GM23338 (cell line): Measurements from ENCODE around the gene USP3. TPM values are rescaled to one million over a fixed set of nuclear protein-coding genes. Genes with fewer than 3 reads are reported as not detected.

Experiments
- ATAC-seq: fragments of 200-7000 bp; cut with Tn5 transposase; 3 replicates; pipeline ENCODE4 v1.9.1; 2020
- DNase-seq: peaks from one replicate; pipeline ENCODE4 v3.0.0-alpha.2; 2015; ENCODE audit warnings: low spot score
- H2AFZ ChIP-seq: fragments of 200-600 bp; sonication (generic); 2 replicates; pipeline ENCODE4 v1.8.0; 2016; ENCODE audit warnings: antibody characterized with exemption, mild to moderate bottlenecking, moderate library complexity
- H3F3A ChIP-seq: fragments of 200-600 bp; sonication (generic); replicated peaks from 2 replicates; pipeline ENCODE4 v1.8.0; 2017; ENCODE audit warnings: antibody characterized with exemption, mixed run types, low read depth
- H3K27ac ChIP-seq: fragments of 200-600 bp; sonication (generic); 2 replicates; pipeline ENCODE4 v1.6.1; 2016; ENCODE audit warnings: low read depth
- H3K27me3 ChIP-seq: fragments of 200-600 bp; sonication (generic); 2 replicates; pipeline ENCODE4 v1.8.0; 2016; ENCODE audit warnings: mild to moderate bottlenecking, mixed run types, moderate library complexity; ENCODE audit not compliant: insufficient read depth
- H3K36me3 ChIP-seq: fragments of 200-600 bp; sonication (generic); 2 replicates; pipeline ENCODE4 v1.8.0; 2016; ENCODE audit warnings: mild to moderate bottlenecking; ENCODE audit not compliant: insufficient read depth
- H3K4me1 ChIP-seq: fragments of 200-600 bp; sonication (generic); 2 replicates; pipeline ENCODE4 v1.8.0; 2016; ENCODE audit warnings: mild to moderate bottlenecking, moderate library complexity; ENCODE audit not compliant: insufficient read depth
- H3K4me2 ChIP-seq: fragments of 200-600 bp; sonication (generic); 2 replicates; pipeline ENCODE4 v1.7.1; 2017; ENCODE audit warnings: mixed run types
- H3K4me3 ChIP-seq: fragments of 200-600 bp; sonication (generic); 2 replicates; pipeline ENCODE4 v1.6.1; 2016; ENCODE audit warnings: mixed run types
- H3K79me2 ChIP-seq: fragments of 200-600 bp; sonication (generic); replicated peaks from 2 replicates; pipeline ENCODE4 v1.8.0; 2017; ENCODE audit warnings: mild to moderate bottlenecking; ENCODE audit not compliant: insufficient read depth
- H3K9me2 ChIP-seq: fragments of 200-600 bp; sonication (generic); 2 replicates; pipeline ENCODE4 v1.8.0; 2017; ENCODE audit not compliant: insufficient read depth
- H4K20me1 ChIP-seq: fragments of 200-600 bp; sonication (generic); replicated peaks from 2 replicates; pipeline ENCODE4 v1.8.0; 2017; ENCODE audit warnings: mild to moderate bottlenecking; ENCODE audit not compliant: insufficient read depth
- H3K27ac Mint-ChIP-seq: 2 replicates; pipeline ENCODE4 v1.8.0; 2020; ENCODE audit warnings: inconsistent platforms, mild to moderate bottlenecking, moderate library complexity, mixed read lengths
- H3K27me3 Mint-ChIP-seq: 3 replicates; pipeline ENCODE4 v1.8.0; 2022; ENCODE audit warnings: low read depth, mild to moderate bottlenecking, moderate library complexity, mixed read lengths, inconsistent platforms; ENCODE audit not compliant: insufficient read depth, poor library complexity
- H3K36me3 Mint-ChIP-seq: 3 replicates; pipeline ENCODE4 v1.8.0; 2021; ENCODE audit warnings: low read depth, mild to moderate bottlenecking, inconsistent platforms, moderate library complexity, mixed read lengths
- H3K4me1 Mint-ChIP-seq: 3 replicates; pipeline ENCODE4 v1.8.0; 2020; ENCODE audit warnings: mild to moderate bottlenecking, inconsistent platforms, mixed read lengths
- H3K4me3 Mint-ChIP-seq: 3 replicates; pipeline ENCODE4 v1.8.0; 2021; ENCODE audit warnings: moderate library complexity, mild to moderate bottlenecking, inconsistent platforms, mixed read lengths
- H3K9me3 Mint-ChIP-seq: 3 replicates; pipeline ENCODE4 v1.8.0; 2020; ENCODE audit warnings: moderate library complexity, mild to moderate bottlenecking, inconsistent platforms, mixed read lengths
- CREB1 ChIP-seq: fragments of 250-450 bp; sonication (Bioruptor Pico); IDR thresholded peaks from 2 replicates; pipeline ENCODE4 v1.5.0; 2020; ENCODE audit warnings: low read depth, mild to moderate bottlenecking, moderate library complexity
- EZH2 ChIP-seq: fragments of 200-600 bp; sonication (generic); IDR thresholded peaks from one replicate; pipeline ENCODE4 v1.8.0; 2017; ENCODE audit warnings: antibody characterized with exemption, mild to moderate bottlenecking, low read depth; ENCODE audit not compliant: unreplicated experiment
- EZH2phosphoT487 ChIP-seq: fragments of 200-600 bp; sonication (generic); IDR thresholded peaks from one replicate; pipeline ENCODE4 v1.8.1; 2018; ENCODE audit warnings: antibody characterized with exemption; ENCODE audit not compliant: unreplicated experiment
- JUNB ChIP-seq: IDR thresholded peaks from one replicate; pipeline ENCODE4 v1.6.1; 2016; ENCODE audit warnings: antibody characterized with exemption; ENCODE audit not compliant: unreplicated experiment
- NANOG ChIP-seq: IDR thresholded peaks from 2 replicates; pipeline ENCODE4 v1.6.1; 2016; ENCODE audit warnings: antibody characterized with exemption, borderline replicate concordance
- POLR2AphosphoS5 ChIP-seq: IDR thresholded peaks from 2 replicates; pipeline ENCODE4 v1.6.1; 2016; ENCODE audit warnings: antibody characterized with exemption, low read depth
- STAT1 ChIP-seq: IDR thresholded peaks from one replicate; pipeline ENCODE4 v1.6.1; 2016; ENCODE audit warnings: antibody characterized with exemption; ENCODE audit not compliant: unreplicated experiment
- ZNF114 ChIP-seq: fragments of 250-450 bp; sonication (Bioruptor Pico); IDR thresholded peaks from 2 replicates; pipeline ENCODE4 v1.5.0; 2020; ENCODE audit warnings: mild to moderate bottlenecking, moderate library complexity
- ZNF331 ChIP-seq: fragments of 250-450 bp; sonication (Bioruptor Pico); IDR thresholded peaks from 2 replicates; pipeline ENCODE4 v1.5.0; 2020; ENCODE audit warnings: low read depth, mild to moderate bottlenecking, moderate library complexity
- polyA plus RNA-seq: library from polyadenylated mRNA; unstranded; fragments of >200 nt; fragmentation: Nextera tagmentation; extraction: Ambion mirVana; gene quantifications from 2 replicates; pipeline ENCODE4 v1.2.1, GENCODE V29; 2016
- total RNA-seq: library from RNA; depleted of rRNA; stranded (reverse); fragments of >200 nt; shearing (Covaris generic); gene quantifications from 2 replicates; pipeline ENCODE4 v1.2.3, GENCODE V29; 2014
- TF ChIP-seq, protein P1 (sequence below): fragments of 250-450 bp; sonication (Bioruptor Pico); IDR thresholded peaks from 2 replicates; pipeline ENCODE4 v1.5.0; 2020; ENCODE audit warnings: mild to moderate bottlenecking, moderate library complexity
- TF ChIP-seq, protein P2 (sequence below): IDR thresholded peaks from one replicate; pipeline ENCODE4 v1.6.1; 2018; ENCODE audit warnings: antibody characterized with exemption; ENCODE audit not compliant: unreplicated experiment
- TF ChIP-seq, protein P3 (sequence below): IDR thresholded peaks from 2 replicates; pipeline ENCODE4 v1.6.1; 2016; ENCODE audit warnings: antibody characterized with exemption
- TF ChIP-seq, protein P4 (sequence below), 2 experiments: fragments of 200-600 bp in 1 of 2; sonication (generic) in 1 of 2; conservative IDR thresholded peaks; 2 replicates each; pipeline versions ENCODE4 v1.5.1 to v1.6.1; 2016 to 2017; ENCODE audit warnings: antibody characterized with exemption in 2 of 2, low read depth in 2 of 2, mild to moderate bottlenecking in 2 of 2, moderate library complexity in 1 of 2

The USP3 gene
- total and polyA plus RNA-seq, 2 experiments from 2014 or later = 9.7 to 9.9 TPM

DNA sequence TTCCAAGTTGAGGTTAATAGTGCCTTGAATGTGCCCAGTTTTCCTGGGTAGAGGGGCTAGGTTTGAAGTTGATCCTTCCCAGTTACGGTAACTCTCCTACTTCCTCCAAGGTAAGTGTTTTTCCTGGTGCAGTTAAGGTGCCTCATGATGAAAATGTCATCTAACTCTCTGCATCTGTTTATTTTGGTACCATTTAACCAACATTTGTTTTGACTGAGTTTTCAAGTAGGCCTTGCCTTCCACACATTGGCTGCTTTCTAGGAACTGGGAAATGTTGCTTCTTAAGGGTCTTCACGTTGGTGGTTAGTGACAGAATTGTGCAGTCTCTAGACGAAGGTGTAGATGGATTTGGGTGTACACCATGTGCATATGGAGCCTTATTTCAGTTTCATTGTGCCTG is 31.3 kb downstream of the USP3 start:
- H3K4me1 Mint-ChIP-seq = peaks cover 74% of the 10 kb centered on the region
- Histone ChIP-seq H2AFZ (no peak overlapping the region), H3K27ac (0 out of 2 replicates have a peak overlapping the region, but pooled peaks have one; percentile 6), H3K36me3 (no peaks in the 10 kb centered on the region), H3K4me1 (peaks cover 60% of the 10 kb centered on the region), H3K9me2 (no peaks in the 10 kb centered on the region), H3F3A (no peaks in the 10 kb centered on the region), H3K4me2 (peak overlapping the region; percentile 10), H3K4me3 (no peak overlapping the region), H3K27me3 (no peaks in the 10 kb centered on the region), H4K20me1 (no peaks in the 10 kb centered on the region), H3K79me2 (no peaks in the 10 kb centered on the region)
- DNase-seq (no peak), ATAC-seq (no peak)
- no peaks in the 10 kb centered on the region for H3K36me3 Mint-ChIP-seq
- TF ChIP-seq JUNB = no peak
- no peak for TF ChIP-seq STAT1
- TF ChIP-seq ZNF114 (CRISPR knock-in tag) = no peak
- TF ChIP-seq ZNF331 (CRISPR knock-in tag) = no peak
- no peak for TF ChIP-seq EZH2phosphoT487
- no peak for TF ChIP-seq CREB1 (CRISPR knock-in tag)
- TF ChIP-seq EZH2 = no peak
- TF ChIP-seq, protein P1, sequence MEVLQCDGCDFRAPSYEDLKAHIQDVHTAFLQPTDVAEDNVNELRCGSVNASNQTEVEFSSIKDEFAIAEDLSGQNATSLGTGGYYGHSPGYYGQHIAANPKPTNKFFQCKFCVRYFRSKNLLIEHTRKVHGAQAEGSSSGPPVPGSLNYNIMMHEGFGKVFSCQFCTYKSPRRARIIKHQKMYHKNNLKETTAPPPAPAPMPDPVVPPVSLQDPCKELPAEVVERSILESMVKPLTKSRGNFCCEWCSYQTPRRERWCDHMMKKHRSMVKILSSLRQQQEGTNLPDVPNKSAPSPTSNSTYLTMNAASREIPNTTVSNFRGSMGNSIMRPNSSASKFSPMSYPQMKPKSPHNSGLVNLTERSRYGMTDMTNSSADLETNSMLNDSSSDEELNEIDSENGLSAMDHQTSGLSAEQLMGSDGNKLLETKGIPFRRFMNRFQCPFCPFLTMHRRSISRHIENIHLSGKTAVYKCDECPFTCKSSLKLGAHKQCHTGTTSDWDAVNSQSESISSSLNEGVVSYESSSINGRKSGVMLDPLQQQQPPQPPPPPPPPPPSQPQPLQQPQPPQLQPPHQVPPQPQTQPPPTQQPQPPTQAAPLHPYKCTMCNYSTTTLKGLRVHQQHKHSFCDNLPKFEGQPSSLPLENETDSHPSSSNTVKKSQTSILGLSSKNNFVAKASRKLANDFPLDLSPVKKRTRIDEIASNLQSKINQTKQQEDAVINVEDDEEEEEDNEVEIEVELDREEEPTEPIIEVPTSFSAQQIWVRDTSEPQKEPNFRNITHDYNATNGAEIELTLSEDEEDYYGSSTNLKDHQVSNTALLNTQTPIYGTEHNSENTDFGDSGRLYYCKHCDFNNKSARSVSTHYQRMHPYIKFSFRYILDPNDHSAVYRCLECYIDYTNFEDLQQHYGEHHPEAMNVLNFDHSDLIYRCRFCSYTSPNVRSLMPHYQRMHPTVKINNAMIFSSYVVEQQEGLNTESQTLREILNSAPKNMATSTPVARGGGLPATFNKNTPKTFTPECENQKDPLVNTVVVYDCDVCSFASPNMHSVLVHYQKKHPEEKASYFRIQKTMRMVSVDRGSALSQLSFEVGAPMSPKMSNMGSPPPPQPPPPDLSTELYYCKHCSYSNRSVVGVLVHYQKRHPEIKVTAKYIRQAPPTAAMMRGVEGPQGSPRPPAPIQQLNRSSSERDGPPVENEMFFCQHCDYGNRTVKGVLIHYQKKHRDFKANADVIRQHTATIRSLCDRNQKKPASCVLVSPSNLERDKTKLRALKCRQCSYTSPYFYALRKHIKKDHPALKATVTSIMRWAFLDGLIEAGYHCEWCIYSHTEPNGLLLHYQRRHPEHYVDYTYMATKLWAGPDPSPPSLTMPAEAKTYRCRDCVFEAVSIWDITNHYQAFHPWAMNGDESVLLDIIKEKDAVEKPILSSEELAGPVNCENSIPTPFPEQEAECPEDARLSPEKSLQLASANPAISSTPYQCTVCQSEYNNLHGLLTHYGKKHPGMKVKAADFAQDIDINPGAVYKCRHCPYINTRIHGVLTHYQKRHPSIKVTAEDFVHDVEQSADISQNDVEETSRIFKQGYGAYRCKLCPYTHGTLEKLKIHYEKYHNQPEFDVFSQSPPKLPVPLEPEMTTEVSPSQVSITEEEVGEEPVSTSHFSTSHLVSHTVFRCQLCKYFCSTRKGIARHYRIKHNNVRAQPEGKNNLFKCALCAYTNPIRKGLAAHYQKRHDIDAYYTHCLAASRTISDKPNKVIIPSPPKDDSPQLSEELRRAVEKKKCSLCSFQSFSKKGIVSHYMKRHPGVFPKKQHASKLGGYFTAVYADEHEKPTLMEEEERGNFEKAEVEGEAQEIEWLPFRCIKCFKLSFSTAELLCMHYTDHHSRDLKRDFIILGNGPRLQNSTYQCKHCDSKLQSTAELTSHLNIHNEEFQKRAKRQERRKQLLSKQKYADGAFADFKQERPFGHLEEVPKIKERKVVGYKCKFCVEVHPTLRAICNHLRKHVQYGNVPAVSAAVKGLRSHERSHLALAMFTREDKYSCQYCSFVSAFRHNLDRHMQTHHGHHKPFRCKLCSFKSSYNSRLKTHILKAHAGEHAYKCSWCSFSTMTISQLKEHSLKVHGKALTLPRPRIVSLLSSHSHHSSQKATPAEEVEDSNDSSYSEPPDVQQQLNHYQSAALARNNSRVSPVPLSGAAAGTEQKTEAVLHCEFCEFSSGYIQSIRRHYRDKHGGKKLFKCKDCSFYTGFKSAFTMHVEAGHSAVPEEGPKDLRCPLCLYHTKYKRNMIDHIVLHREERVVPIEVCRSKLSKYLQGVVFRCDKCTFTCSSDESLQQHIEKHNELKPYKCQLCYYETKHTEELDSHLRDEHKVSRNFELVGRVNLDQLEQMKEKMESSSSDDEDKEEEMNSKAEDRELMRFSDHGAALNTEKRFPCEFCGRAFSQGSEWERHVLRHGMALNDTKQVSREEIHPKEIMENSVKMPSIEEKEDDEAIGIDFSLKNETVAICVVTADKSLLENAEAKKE = no peak
- TF ChIP-seq, protein P2, sequence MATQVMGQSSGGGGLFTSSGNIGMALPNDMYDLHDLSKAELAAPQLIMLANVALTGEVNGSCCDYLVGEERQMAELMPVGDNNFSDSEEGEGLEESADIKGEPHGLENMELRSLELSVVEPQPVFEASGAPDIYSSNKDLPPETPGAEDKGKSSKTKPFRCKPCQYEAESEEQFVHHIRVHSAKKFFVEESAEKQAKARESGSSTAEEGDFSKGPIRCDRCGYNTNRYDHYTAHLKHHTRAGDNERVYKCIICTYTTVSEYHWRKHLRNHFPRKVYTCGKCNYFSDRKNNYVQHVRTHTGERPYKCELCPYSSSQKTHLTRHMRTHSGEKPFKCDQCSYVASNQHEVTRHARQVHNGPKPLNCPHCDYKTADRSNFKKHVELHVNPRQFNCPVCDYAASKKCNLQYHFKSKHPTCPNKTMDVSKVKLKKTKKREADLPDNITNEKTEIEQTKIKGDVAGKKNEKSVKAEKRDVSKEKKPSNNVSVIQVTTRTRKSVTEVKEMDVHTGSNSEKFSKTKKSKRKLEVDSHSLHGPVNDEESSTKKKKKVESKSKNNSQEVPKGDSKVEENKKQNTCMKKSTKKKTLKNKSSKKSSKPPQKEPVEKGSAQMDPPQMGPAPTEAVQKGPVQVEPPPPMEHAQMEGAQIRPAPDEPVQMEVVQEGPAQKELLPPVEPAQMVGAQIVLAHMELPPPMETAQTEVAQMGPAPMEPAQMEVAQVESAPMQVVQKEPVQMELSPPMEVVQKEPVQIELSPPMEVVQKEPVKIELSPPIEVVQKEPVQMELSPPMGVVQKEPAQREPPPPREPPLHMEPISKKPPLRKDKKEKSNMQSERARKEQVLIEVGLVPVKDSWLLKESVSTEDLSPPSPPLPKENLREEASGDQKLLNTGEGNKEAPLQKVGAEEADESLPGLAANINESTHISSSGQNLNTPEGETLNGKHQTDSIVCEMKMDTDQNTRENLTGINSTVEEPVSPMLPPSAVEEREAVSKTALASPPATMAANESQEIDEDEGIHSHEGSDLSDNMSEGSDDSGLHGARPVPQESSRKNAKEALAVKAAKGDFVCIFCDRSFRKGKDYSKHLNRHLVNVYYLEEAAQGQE = no peak
- TF ChIP-seq, protein P3, sequence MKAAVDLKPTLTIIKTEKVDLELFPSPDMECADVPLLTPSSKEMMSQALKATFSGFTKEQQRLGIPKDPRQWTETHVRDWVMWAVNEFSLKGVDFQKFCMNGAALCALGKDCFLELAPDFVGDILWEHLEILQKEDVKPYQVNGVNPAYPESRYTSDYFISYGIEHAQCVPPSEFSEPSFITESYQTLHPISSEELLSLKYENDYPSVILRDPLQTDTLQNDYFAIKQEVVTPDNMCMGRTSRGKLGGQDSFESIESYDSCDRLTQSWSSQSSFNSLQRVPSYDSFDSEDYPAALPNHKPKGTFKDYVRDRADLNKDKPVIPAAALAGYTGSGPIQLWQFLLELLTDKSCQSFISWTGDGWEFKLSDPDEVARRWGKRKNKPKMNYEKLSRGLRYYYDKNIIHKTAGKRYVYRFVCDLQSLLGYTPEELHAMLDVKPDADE = no peak
- TF ChIP-seq, protein P4, sequence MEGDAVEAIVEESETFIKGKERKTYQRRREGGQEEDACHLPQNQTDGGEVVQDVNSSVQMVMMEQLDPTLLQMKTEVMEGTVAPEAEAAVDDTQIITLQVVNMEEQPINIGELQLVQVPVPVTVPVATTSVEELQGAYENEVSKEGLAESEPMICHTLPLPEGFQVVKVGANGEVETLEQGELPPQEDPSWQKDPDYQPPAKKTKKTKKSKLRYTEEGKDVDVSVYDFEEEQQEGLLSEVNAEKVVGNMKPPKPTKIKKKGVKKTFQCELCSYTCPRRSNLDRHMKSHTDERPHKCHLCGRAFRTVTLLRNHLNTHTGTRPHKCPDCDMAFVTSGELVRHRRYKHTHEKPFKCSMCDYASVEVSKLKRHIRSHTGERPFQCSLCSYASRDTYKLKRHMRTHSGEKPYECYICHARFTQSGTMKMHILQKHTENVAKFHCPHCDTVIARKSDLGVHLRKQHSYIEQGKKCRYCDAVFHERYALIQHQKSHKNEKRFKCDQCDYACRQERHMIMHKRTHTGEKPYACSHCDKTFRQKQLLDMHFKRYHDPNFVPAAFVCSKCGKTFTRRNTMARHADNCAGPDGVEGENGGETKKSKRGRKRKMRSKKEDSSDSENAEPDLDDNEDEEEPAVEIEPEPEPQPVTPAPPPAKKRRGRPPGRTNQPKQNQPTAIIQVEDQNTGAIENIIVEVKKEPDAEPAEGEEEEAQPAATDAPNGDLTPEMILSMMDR (conservative IDR thresholded peaks at IDR 0.05; ENCODE audit: low read depth in 2 of 2) = no peak
- TF ChIP-seq NANOG = no peak
- TF ChIP-seq POLR2AphosphoS5 = no peak
- H3K27ac Mint-ChIP-seq = peak overlapping the region; percentile 65
- 0 out of 3 replicates have a peak overlapping the region, but pooled peaks have one; percentile 13 for H3K4me3 Mint-ChIP-seq
- H3K9me3 Mint-ChIP-seq = no peaks in the 10 kb centered on the region
- no peaks in the 10 kb centered on the region for H3K27me3 Mint-ChIP-seq
